Liver (tissue), 9 donors: ENCODE results near the gene EIF3K. TPM values are rescaled to one million over a fixed set of nuclear protein-coding genes. Genes with fewer than 3 reads are reported as not detected.
A peak's percentile ranks its signal among the peaks of the same experiment; 100 is the strongest.

Source experiments
- DNase-seq: peaks from one replicate; pipeline ENCODE4 v3.0.0-alpha.2; 2017; ENCODE audit warnings: low spot score
- H3K27ac ChIP-seq, 2 donors: one replicate each; pipeline ENCODE4 v1.7.0; 2013; ENCODE audit warnings: inconsistent platforms in 2 of 2, low read length in 2 of 2, control low read depth in 1 of 2, low read depth in 1 of 2, mild to moderate bottlenecking in 1 of 2
- H3K27me3 ChIP-seq, 4 donors: one replicate each; pipeline versions ENCODE4 v1.6.1 to v1.7.0; 2013; ENCODE audit warnings: low read length in 3 of 4, inconsistent platforms in 1 of 4, mild to moderate bottlenecking in 1 of 4, moderate library complexity in 1 of 4; ENCODE audit not compliant: control insufficient read depth in 4 of 4, insufficient read depth in 4 of 4
- H3K36me3 ChIP-seq, 4 donors: one replicate each; pipeline versions ENCODE4 v1.6.1 to v1.7.0; 2013; ENCODE audit warnings: low read length in 3 of 4, mild to moderate bottlenecking in 3 of 4, low read depth in 1 of 4, moderate library complexity in 1 of 4; ENCODE audit not compliant: control insufficient read depth in 4 of 4, insufficient read depth in 3 of 4
- H3K4me1 ChIP-seq, 4 donors: one replicate each; pipeline versions ENCODE4 v1.6.1 to v1.7.0; 2013; ENCODE audit warnings: low read length in 3 of 4, mild to moderate bottlenecking in 3 of 4, moderate library complexity in 1 of 4; ENCODE audit not compliant: control insufficient read depth in 4 of 4, insufficient read depth in 4 of 4
- H3K4me3 ChIP-seq, 3 donors: one replicate each; pipeline versions ENCODE4 v1.6.1 to v1.7.0; 2013; ENCODE audit warnings: low read length in 3 of 3, control low read depth in 1 of 3, low read depth in 1 of 3, mild to moderate bottlenecking in 1 of 3
- H3K9ac ChIP-seq, 2 donors: one replicate each; pipeline ENCODE4 v1.7.0; 2013; ENCODE audit warnings: low read length in 2 of 2, mild to moderate bottlenecking in 2 of 2, moderate library complexity in 2 of 2, control low read depth in 1 of 2, low read depth in 1 of 2
- H3K9me3 ChIP-seq, 4 donors: one replicate each; pipeline versions ENCODE4 v1.6.1 to v1.7.0; 2013; ENCODE audit warnings: low read length in 3 of 4; ENCODE audit not compliant: control insufficient read depth in 4 of 4
- EGR1 ChIP-seq, 2 donors: IDR thresholded peaks; 2 replicates each; pipeline ENCODE4 v1.6.1; 2016 to 2018; ENCODE audit warnings: antibody characterized with exemption in 2 of 2, low read depth in 2 of 2
- FOXA1 ChIP-seq: IDR thresholded peaks from 2 replicates; pipeline ENCODE4 v1.6.1; 2016; ENCODE audit warnings: antibody characterized with exemption
- GABPA ChIP-seq, 2 donors: IDR thresholded peaks in 1 of 2; conservative IDR thresholded peaks in 1 of 2; 2 replicates each; pipeline ENCODE4 v1.6.1; 2016; ENCODE audit warnings: antibody characterized with exemption in 2 of 2, mild to moderate bottlenecking in 1 of 2, moderate library complexity in 1 of 2
- HNF4A ChIP-seq, 2 donors: conservative IDR thresholded peaks; 2 replicates each; pipeline ENCODE4 v1.6.1; 2016; ENCODE audit warnings: antibody characterized with exemption in 2 of 2, mild to moderate bottlenecking in 2 of 2
- JUND ChIP-seq, 2 donors: IDR thresholded peaks; 2 replicates each; pipeline ENCODE4 v1.6.1; 2016; ENCODE audit warnings: antibody characterized with exemption in 2 of 2
- NR2F2 ChIP-seq: IDR thresholded peaks from 2 replicates; pipeline ENCODE4 v1.6.1; 2016; ENCODE audit warnings: antibody characterized with exemption
- RAD21 ChIP-seq, 2 donors: IDR thresholded peaks; 2 replicates each; pipeline ENCODE4 v1.6.1; 2016; ENCODE audit warnings: antibody characterized with exemption in 2 of 2, mild to moderate bottlenecking in 2 of 2
- RXRA ChIP-seq, 2 donors: IDR thresholded peaks; 2 replicates each; pipeline ENCODE4 v1.6.1; 2017 to 2018; ENCODE audit warnings: antibody characterized with exemption in 2 of 2, mild to moderate bottlenecking in 1 of 2
- SP1 ChIP-seq: IDR thresholded peaks from 2 replicates; pipeline ENCODE4 v1.6.1; 2018; ENCODE audit warnings: antibody characterized with exemption, mild to moderate bottlenecking
- TAF1 ChIP-seq: conservative IDR thresholded peaks from 2 replicates; pipeline ENCODE4 v1.6.1; 2016; ENCODE audit warnings: antibody characterized with exemption, mild to moderate bottlenecking
- YY1 ChIP-seq: IDR thresholded peaks from 2 replicates; pipeline ENCODE4 v1.6.1; 2016; ENCODE audit warnings: antibody characterized with exemption, mild to moderate bottlenecking
- ZBTB33 ChIP-seq: IDR thresholded peaks from 2 replicates; pipeline ENCODE4 v1.6.1; 2016; ENCODE audit warnings: antibody characterized with exemption
- WGBS: extraction: QIAGEN DNeasy Blood & Tissue Kit; methylation state at CpG from one replicate; pipeline ENCODE4 v1.1.7; 2013; 5-methylcytosine and 5-hydroxymethylcytosine counted together
- polyA plus RNA-seq, 2 donors: library from polyadenylated mRNA; stranded (reverse) in 1 of 2; unstranded in 1 of 2; fragments of 200-250 nt in 1 of 2; fragments of >200 nt in 1 of 2; fragmentation: Nextera tagmentation in 1 of 2; extraction: Ambion mirVana in 1 of 2; gene quantifications; one replicate each; pipeline versions ENCODE4 v1.2.1 to v1.2.3, GENCODE V29; 2013 to 2015
- total RNA-seq, 2 donors: library from RNA; depleted of rRNA; stranded (reverse); fragments of >200 nt; gene quantifications; one replicate each; pipeline ENCODE4 v1.2.3, GENCODE V29; 2014
- TF ChIP-seq, protein P1 (sequence below): IDR thresholded peaks from 2 replicates; pipeline ENCODE4 v1.6.1; 2016; ENCODE audit warnings: antibody characterized with exemption
- TF ChIP-seq, protein P2 (sequence below): fragments of 150-350 bp; IDR thresholded peaks from 2 replicates; pipeline ENCODE4 v1.5.1; 2017; ENCODE audit warnings: improper control_type of control experiment, low read depth, low read length; ENCODE audit not compliant: missing input control
- donor health status: healthy.
- donor health status: healthy.
- donor health status: healthy.
- donor health status: healthy.
- donor health status: healthy.

The EIF3K gene
- total and polyA plus RNA-seq, 4 donors, result 118 to 240 (median 151) TPM

DNA sequence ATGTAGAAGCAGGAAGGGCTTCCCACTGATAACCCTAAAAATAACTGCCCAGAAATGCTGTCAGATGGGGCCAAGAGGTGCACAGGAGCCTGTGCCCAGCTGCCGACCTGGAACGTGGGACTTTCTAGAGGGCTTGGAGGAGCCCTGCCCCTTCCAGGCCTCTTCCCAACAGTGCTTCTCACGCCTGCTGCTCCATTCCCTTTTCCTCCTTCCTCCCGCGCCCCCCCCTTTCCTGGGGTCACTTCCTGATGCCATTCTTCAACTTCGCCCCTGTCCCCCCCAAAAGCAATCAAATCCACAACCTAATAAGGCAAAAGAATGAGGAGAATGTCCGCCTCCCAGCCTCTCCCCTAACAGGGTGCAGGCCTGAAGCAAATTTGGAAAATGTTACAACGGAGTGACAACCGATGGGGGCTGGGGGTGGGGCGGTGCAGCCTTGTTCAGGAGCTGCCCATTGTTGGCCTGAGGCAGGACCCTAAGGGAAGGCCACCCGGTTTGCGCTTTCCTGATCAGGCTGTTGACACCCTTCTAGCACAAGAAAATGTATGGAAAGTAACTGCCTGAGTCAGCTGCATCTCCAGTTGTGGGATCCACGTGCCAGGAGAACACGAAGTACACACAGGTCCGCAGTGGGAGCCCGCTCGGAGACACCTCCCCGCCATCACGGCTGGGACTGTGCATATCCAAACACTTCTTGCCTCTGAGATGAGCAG is 47.1 kb downstream of the EIF3K start (continued):
- TF ChIP-seq JUND (IDR thresholded peaks at IDR 0.05) (no peak), FOXA1 (no peak), GABPA (IDR thresholded peaks at IDR 0.05 in 1 of 2, conservative IDR thresholded peaks at IDR 0.05 in 1 of 2) (no peak), RAD21 (IDR thresholded peaks at IDR 0.05) (peak in 1 of 2 donors; percentile 27)

DNA sequence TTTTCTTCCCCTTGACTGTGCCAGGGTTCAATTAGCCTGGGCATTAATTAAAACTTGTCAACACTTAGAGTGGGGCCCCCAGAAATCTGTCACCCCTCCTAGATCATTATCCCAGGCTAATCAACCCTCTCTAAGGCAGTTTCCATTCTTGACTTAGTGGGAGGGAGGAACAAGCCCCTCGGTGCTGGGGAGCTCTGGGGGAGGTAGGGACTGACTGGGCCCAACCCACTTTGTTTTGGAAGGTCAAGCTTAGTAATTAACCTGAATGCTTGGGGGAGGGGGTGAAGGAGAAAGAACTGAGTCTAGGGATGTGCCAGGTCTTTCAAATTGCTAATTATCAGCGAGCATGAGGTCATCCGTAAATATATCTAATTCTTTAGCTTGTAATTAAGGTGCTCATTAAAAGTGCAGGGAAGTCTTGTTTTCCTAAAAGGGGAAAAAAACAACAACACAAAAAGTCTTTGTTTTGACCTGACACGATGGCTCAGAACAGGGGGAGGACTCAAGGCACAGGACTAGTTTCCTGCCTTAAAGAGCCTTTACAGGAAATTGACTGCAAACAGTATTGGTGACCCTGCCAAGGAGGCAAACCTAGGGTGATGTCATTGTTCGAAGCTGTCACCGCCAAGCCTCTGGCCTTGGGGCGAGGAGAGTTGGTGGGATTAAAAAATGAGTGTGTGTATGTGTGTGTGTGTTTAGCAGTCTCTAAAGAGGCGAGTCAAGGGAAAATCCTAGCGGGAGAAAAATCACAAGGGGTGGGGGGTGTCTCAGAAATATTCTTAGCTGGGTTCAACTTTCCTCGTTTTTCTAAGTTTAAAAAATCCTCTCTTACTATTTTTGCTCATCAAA is 47.9 kb downstream of the EIF3K start:
- H3K4me1 ChIP-seq, result peaks cover 25 to 78% (median 71%) of the 10 kb centered on the region in 4 donors
- no peak overlapping the region for H3K4me3 ChIP-seq
- TF ChIP-seq SP1, result peak; percentile 21
- TF ChIP-seq JUND (IDR thresholded peaks at IDR 0.05), result peak in 1 of 2 donors; percentile 56
- TF ChIP-seq, protein P1, sequence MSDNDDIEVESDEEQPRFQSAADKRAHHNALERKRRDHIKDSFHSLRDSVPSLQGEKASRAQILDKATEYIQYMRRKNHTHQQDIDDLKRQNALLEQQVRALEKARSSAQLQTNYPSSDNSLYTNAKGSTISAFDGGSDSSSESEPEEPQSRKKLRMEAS, result no peak
- no peak for TF ChIP-seq TAF1
- TF ChIP-seq RXRA (IDR thresholded peaks at IDR 0.05), result peak in 1 of 2 donors; percentile 24
- TF ChIP-seq RAD21 (IDR thresholded peaks at IDR 0.05), result peak in 1 of 2 donors; percentile 9
- peak; percentile 51 for TF ChIP-seq NR2F2
- no peaks in the 10 kb centered on the region for H3K27me3 ChIP-seq
- H3K9ac ChIP-seq, result peak overlapping the region; percentile 8 to 42
- H3K9me3 ChIP-seq, result no peaks in the 10 kb centered on the region
- 52% methylated on average over 10 of the region's 10 CpGs for WGBS
- peak overlapping the region; percentile 75 to 92 for H3K27ac ChIP-seq
- DNase-seq, result no peak
- H3K36me3 ChIP-seq, result no peaks in the 10 kb centered on the region

DNA sequence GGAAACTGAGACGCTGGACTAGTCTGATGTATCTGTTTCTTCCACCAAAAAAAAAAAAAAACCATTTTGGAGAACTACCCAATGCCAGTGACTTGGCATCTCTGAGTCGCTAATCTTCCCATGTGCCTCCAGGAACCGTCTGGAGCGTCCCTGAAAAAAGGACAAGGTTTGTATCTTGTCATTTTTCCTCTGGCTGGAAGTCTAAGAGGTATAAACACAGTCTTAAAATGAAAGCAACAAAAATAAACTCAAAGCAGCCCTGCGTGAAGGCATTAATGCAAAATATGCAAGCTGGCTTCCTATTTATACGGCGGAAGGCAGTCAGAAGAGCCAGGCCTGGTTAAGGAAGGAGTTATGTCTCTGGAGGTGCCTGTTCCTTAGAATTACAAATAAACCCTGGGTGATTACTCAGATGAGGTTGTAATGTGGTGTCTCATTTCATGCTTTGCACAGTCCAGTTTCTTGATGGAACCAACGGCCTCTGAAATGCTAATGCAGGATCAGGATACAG is 48.7 kb downstream of the EIF3K start:
- Histone ChIP-seq H3K9me3 (no peaks in the 10 kb centered on the region), H3K4me3 (no peak overlapping the region), H3K9ac (peak overlapping the region; percentile 3 to 42), H3K4me1 (peaks cover 25 to 76% (median 68%) of the 10 kb centered on the region in 4 donors), H3K27me3 (no peaks in the 10 kb centered on the region), H3K36me3 (no peaks in the 10 kb centered on the region), H3K27ac (peak overlapping the region; percentile 75 to 92)
- WGBS, result 73% methylated on average over 8 of the region's 8 CpGs
- TF ChIP-seq HNF4A (conservative IDR thresholded peaks at IDR 0.05) (no peak), YY1 (no peak), TAF1 (no peak), ZBTB33 (no peak), NR2F2 (no peak), SP1 (no peak), JUND (IDR thresholded peaks at IDR 0.05) (no peak), EGR1 (IDR thresholded peaks at IDR 0.05; ENCODE audit: low read depth in 2 of 2) (no peak), RAD21 (IDR thresholded peaks at IDR 0.05) (no peak), RXRA (IDR thresholded peaks at IDR 0.05) (no peak)
- TF ChIP-seq, protein P1, result no peak
- TF ChIP-seq, protein P2, sequence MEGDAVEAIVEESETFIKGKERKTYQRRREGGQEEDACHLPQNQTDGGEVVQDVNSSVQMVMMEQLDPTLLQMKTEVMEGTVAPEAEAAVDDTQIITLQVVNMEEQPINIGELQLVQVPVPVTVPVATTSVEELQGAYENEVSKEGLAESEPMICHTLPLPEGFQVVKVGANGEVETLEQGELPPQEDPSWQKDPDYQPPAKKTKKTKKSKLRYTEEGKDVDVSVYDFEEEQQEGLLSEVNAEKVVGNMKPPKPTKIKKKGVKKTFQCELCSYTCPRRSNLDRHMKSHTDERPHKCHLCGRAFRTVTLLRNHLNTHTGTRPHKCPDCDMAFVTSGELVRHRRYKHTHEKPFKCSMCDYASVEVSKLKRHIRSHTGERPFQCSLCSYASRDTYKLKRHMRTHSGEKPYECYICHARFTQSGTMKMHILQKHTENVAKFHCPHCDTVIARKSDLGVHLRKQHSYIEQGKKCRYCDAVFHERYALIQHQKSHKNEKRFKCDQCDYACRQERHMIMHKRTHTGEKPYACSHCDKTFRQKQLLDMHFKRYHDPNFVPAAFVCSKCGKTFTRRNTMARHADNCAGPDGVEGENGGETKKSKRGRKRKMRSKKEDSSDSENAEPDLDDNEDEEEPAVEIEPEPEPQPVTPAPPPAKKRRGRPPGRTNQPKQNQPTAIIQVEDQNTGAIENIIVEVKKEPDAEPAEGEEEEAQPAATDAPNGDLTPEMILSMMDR, result no peak
- DNase-seq, result no peak
